ENCODE data around the gene TRIM38.

TRIM38 gene

DNA sequence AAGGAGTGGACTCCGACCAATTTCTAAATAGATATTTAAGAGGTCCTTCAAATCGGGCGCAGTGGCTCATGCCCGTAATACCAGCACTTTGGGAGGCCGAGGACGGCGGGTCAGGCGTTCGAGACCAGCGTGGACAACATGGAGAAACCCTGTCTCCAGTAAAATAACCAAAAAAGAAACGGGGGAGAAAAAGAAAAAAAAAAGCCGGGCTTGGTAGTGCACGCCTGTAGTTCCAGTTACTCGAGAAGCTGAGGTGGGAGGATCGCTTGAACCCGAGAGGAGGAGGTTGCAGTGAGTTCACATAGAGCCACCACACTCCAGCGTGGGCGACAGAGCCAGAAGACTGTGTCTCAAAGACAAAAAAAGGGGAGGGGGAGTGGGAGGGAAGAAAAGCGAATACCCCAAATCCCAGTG, 71.3 kb downstream of the TRIM38 start:
- H2AFZ ChIP-seq (ENCODE audit: low read length): no peak overlapping the region
- peak overlapping the region; percentile 69 for H3K4me3 ChIP-seq (ENCODE audit: low read depth, low read length, poor library complexity, severe bottlenecking)

DNA sequence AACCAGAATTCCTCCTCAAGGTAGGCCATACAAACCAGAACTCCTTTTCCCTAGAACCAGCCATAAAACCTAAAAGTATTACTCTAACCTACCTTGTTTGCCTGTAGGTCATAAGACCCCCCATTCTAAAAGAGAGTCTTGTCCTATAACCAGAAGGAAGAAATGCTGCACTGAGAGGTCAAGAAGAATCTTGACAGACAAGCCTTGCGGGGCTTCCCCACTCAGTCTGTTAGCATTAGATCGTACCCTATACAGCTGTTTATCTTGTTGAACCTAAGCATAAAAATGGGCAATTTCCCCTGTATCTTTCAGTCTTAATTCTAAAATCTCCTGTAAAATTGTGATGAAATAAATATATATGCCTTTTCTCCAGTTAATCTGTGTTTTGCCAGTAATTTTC, 72.3 kb downstream of the TRIM38 start:
- no peak overlapping the region for H2AFZ ChIP-seq (ENCODE audit: low read length)
- H3K79me2 ChIP-seq (ENCODE audit: insufficient read depth, low read length): no peaks in the 10 kb centered on the region
- H3K4me1 ChIP-seq (ENCODE audit: insufficient read depth, low read length, severe bottlenecking): peaks cover 51% of the 10 kb centered on the region
- peak overlapping the region; percentile 99 for H3K9ac ChIP-seq (ENCODE audit: low read length)
- H3K9me3 ChIP-seq (ENCODE audit: low read length): no peaks in the 10 kb centered on the region
- no peaks in the 10 kb centered on the region for H3K27me3 ChIP-seq (ENCODE audit: insufficient read depth, low read length)
- H3K9me2 ChIP-seq (ENCODE audit: low read depth, low read length): no peaks in the 10 kb centered on the region
- peak overlapping the region; percentile 100 for H3K27ac ChIP-seq (ENCODE audit: low read depth, low read length, poor library complexity, severe bottlenecking)
- TF ChIP-seq EZH2 (IDR thresholded peaks at IDR 0.05; ENCODE audit: borderline replicate concordance, low read length) (no peak), CTCF (IDR thresholded peaks at IDR 0.05; ENCODE audit: low read length) (no peak)
- H3K4me3 ChIP-seq (ENCODE audit: low read depth, low read length, poor library complexity, severe bottlenecking): peak overlapping the region; percentile 69
- H3K36me3 ChIP-seq (ENCODE audit: insufficient read depth, low read length): no peaks in the 10 kb centered on the region
- H3F3A ChIP-seq (ENCODE audit: insufficient read depth, low read length): peaks cover 14% of the 10 kb centered on the region; the same call in 1 of the 2 replicates
- H4K20me1 ChIP-seq (ENCODE audit: insufficient read depth, low read length): no peaks in the 10 kb centered on the region
- peak overlapping the region; percentile 83 for H3K4me2 ChIP-seq (ENCODE audit: low read length)

More for the DNA sequence above, 71.3 kb downstream of the TRIM38 start:
- Histone ChIP-seq H3K9me2 (ENCODE audit: low read depth, low read length) (no peaks in the 10 kb centered on the region), H3F3A (ENCODE audit: insufficient read depth, low read length) (peaks cover 22% of the 10 kb centered on the region; the same call in 1 of the 2 replicates), H3K27me3 (ENCODE audit: insufficient read depth, low read length) (no peaks in the 10 kb centered on the region), H3K9me3 (ENCODE audit: low read length) (no peaks in the 10 kb centered on the region), H3K4me2 (ENCODE audit: low read length) (peak overlapping the region; percentile 83), H3K79me2 (ENCODE audit: insufficient read depth, low read length) (no peaks in the 10 kb centered on the region), H3K4me1 (ENCODE audit: insufficient read depth, low read length, severe bottlenecking) (peaks cover 61% of the 10 kb centered on the region), H4K20me1 (ENCODE audit: insufficient read depth, low read length) (no peaks in the 10 kb centered on the region), H3K27ac (ENCODE audit: low read depth, low read length, poor library complexity, severe bottlenecking) (peak overlapping the region; percentile 100), H3K36me3 (ENCODE audit: insufficient read depth, low read length) (no peaks in the 10 kb centered on the region), H3K9ac (ENCODE audit: low read length) (peak overlapping the region; percentile 99)
- no peak for TF ChIP-seq EZH2 (IDR thresholded peaks at IDR 0.05; ENCODE audit: borderline replicate concordance, low read length)
- no peak for TF ChIP-seq CTCF (IDR thresholded peaks at IDR 0.05; ENCODE audit: low read length)
